Osteoblast (primary cell): ENCODE measurements around the gene CRLF1. TPM values are rescaled to one million over a fixed set of nuclear protein-coding genes. Genes with fewer than 3 reads are reported as not detected.
"Not testable (repeated sequence)": the region's sequence is repeated elsewhere in the genome, so short reads cannot be mapped to it uniquely, and the experiment has no call there.

Source experiments
- DNase-seq: peaks from one replicate; pipeline ENCODE4 v3.0.0; 2011; ENCODE audit warnings: low spot score, mixed read lengths; ENCODE audit not compliant: insufficient read length; ENCODE audit errors: missing footprints
- H2AFZ ChIP-seq: 2 replicates; pipeline ENCODE4 v1.6.0; 2011; ENCODE audit warnings: mild to moderate bottlenecking, low read length
- H3K27ac ChIP-seq: 2 replicates; pipeline ENCODE4 v1.5.1; 2011; ENCODE audit warnings: mild to moderate bottlenecking, low read depth, low read length, moderate library complexity
- H3K27me3 ChIP-seq: 2 replicates; pipeline ENCODE4 v1.6.0; 2012; ENCODE audit warnings: mild to moderate bottlenecking, control low read depth, inconsistent platforms, low read length, moderate library complexity; ENCODE audit not compliant: insufficient read depth
- H3K36me3 ChIP-seq: 2 replicates; pipeline ENCODE4 v1.5.1; 2011; ENCODE audit warnings: mild to moderate bottlenecking, low read length, control low read depth, moderate library complexity; ENCODE audit not compliant: insufficient read depth
- H3K4me1 ChIP-seq: 2 replicates; pipeline ENCODE4 v1.5.1; 2011; ENCODE audit warnings: mild to moderate bottlenecking, low read length, control low read depth, moderate library complexity; ENCODE audit not compliant: insufficient read depth
- H3K4me2 ChIP-seq: 2 replicates; pipeline ENCODE4 v1.6.0; 2011; ENCODE audit warnings: mild to moderate bottlenecking, low read length; ENCODE audit not compliant: insufficient read depth
- H3K4me3 ChIP-seq: fragments of 200-600 bp; sonication (generic); 3 replicates; pipeline ENCODE4 v1.5.1; 2012; ENCODE audit warnings: mild to moderate bottlenecking, low read length, inconsistent platforms; ENCODE audit not compliant: insufficient read depth
- H3K79me2 ChIP-seq: 2 replicates; pipeline ENCODE4 v1.6.0; 2012; ENCODE audit warnings: mild to moderate bottlenecking, low read length, control low read depth, inconsistent platforms; ENCODE audit not compliant: insufficient read depth
- H3K9me3 ChIP-seq: 2 replicates; pipeline ENCODE4 v1.5.1; 2011; ENCODE audit warnings: low read depth, low read length, control low read depth
- H4K20me1 ChIP-seq: 2 replicates; pipeline ENCODE4 v1.6.0; 2012; ENCODE audit warnings: mild to moderate bottlenecking, low read length, control low read depth; ENCODE audit not compliant: insufficient read depth
- CTCF ChIP-seq: IDR thresholded peaks from 2 replicates; pipeline ENCODE4 v1.5.1; 2011; ENCODE audit warnings: mild to moderate bottlenecking, low read depth, low read length, moderate library complexity; ENCODE audit errors: extremely low read depth
- total RNA-seq: library from RNA; depleted of rRNA; stranded (reverse); fragments of >200 nt; gene quantifications from 2 replicates; pipeline ENCODE4 v1.2.3, GENCODE V29; 2012

CRLF1 gene
- total RNA-seq, 1 donor: 6.9 TPM

GRCh38 chr19:18603255-18603957, 3.2 kb downstream of the CRLF1 start:
- Histone ChIP-seq H3K36me3 (no peaks in the 10 kb centered on the region), H3K27ac (no peak overlapping the region), H4K20me1 (no peaks in the 10 kb centered on the region), H3K27me3 (peaks cover 16% of the 10 kb centered on the region), H3K9me3 (no peaks in the 10 kb centered on the region), H3K4me2 (peak overlapping the region; percentile 28), H3K4me3 (peak overlapping the region; percentile 28), H3K79me2 (no peaks in the 10 kb centered on the region), H3K4me1 (no peaks in the 10 kb centered on the region), H2AFZ (no peak overlapping the region)
- no peak for TF ChIP-seq CTCF
- DNase-seq: peak; percentile 91

- no peaks in the 10 kb centered on the region for H3K79me2 ChIP-seq
- no peaks in the 10 kb centered on the region for H3K4me1 ChIP-seq
- no peak overlapping the region for H3K4me2 ChIP-seq
- no peak for TF ChIP-seq CTCF
- peak; percentile 85 for DNase-seq
- no peaks in the 10 kb centered on the region for H4K20me1 ChIP-seq
- no peak overlapping the region for H3K27ac ChIP-seq
- H3K27me3 ChIP-seq: peaks cover 3% of the 10 kb centered on the region
- H3K9me3 ChIP-seq: no peaks in the 10 kb centered on the region
- no peaks in the 10 kb centered on the region for H3K36me3 ChIP-seq
- no peak overlapping the region for H2AFZ ChIP-seq
- no peak overlapping the region for H3K4me3 ChIP-seq
Measured at GRCh38 chr19:18601875-18602274, 4.7 kb downstream of the CRLF1 start.

DNA sequence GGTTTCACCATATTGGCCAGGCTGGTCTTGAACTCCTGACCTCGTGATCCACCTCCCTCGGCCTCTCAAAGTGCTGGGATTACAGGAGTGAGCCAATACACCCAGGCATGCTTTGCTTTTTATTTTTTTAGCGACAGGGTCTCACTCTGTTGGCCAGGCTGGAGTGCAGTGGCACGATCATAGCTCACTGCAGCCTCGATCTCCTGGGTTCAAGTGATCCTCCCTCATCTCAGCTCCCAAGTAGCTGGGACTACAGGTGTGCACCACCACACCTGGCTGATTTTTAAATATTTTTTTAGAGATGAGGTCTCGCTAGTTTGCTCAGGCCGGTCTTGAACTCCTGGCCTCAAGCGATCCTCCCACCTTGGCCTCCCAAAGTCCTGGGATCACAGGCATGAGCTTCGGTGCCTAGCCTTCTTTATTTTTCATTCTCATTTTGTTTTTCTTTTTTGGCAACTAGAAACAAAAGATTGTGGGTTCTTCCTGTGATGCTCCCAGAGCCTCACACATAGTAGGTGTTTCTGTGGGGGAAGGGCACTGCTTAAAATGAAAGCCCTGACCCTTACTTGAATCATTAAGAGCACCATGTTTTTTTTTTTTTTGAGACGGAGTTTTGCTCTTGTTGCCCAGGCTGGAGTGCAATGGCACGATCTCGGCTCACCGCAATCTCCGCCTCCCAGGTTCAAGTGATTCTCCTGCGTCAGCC, 5.8 kb downstream of the CRLF1 start:
- peak; percentile 45 for DNase-seq
- not testable (repeated sequence) for H3K4me2 ChIP-seq, H3K4me3 ChIP-seq, H3K27me3 ChIP-seq, H3K4me1 ChIP-seq, H4K20me1 ChIP-seq, H3K9me3 ChIP-seq, H3K27ac ChIP-seq, H3K79me2 ChIP-seq, H2AFZ ChIP-seq, H3K36me3 ChIP-seq

- Histone ChIP-seq H3K4me1 (no peaks in the 10 kb centered on the region), H4K20me1 (no peaks in the 10 kb centered on the region), H3K79me2 (no peaks in the 10 kb centered on the region), H3K27ac (no peak overlapping the region), H3K36me3 (no peaks in the 10 kb centered on the region), H3K4me2 (no peak overlapping the region), H3K4me3 (no peak overlapping the region), H3K9me3 (no peaks in the 10 kb centered on the region), H3K27me3 (no peaks in the 10 kb centered on the region), H2AFZ (no peak overlapping the region)
- TF ChIP-seq CTCF: no peak
- DNase-seq: no peak
Measured at GRCh38 chr19:18599485-18599884, 7.1 kb downstream of the CRLF1 start.
